Measurements from ENCODE around the gene HBS1L.

DNA sequence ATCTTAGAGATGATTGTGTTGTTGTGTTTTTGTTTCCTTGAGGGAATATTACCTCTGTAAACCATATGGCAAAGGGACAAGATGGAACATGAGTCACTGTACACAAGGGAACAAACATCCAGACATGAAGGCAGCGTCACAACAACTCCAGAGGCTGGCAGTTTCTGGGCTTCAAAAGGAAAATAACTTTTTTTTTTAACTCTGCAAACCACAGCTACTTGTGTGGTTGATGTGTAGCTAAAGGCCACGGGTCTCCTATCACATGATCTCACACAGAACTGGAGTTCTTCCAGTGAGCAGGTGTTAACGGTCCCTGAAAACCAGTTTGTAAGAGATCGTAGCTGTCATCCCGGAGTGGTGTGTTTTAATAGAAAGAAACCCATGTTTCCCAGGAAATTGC is 33.2 kb upstream of the HBS1L start:
- no peak for TF ChIP-seq POLR2A (IDR thresholded peaks at IDR 0.05)
- TF ChIP-seq, protein P1, sequence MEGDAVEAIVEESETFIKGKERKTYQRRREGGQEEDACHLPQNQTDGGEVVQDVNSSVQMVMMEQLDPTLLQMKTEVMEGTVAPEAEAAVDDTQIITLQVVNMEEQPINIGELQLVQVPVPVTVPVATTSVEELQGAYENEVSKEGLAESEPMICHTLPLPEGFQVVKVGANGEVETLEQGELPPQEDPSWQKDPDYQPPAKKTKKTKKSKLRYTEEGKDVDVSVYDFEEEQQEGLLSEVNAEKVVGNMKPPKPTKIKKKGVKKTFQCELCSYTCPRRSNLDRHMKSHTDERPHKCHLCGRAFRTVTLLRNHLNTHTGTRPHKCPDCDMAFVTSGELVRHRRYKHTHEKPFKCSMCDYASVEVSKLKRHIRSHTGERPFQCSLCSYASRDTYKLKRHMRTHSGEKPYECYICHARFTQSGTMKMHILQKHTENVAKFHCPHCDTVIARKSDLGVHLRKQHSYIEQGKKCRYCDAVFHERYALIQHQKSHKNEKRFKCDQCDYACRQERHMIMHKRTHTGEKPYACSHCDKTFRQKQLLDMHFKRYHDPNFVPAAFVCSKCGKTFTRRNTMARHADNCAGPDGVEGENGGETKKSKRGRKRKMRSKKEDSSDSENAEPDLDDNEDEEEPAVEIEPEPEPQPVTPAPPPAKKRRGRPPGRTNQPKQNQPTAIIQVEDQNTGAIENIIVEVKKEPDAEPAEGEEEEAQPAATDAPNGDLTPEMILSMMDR (IDR thresholded peaks at IDR 0.05), result no peak

Measured in thyroid gland (tissue), 4 donors.